Heart left ventricle (tissue), 13 donors: Measurements from ENCODE around the gene NT5C3B.
"Not testable (repeated sequence)": the region's sequence is repeated elsewhere in the genome, so short reads cannot be mapped to it uniquely, and the experiment has no call there.

Experiments
- POLR2A ChIP-seq, 2 donors: fragments of 450-650 bp; IDR thresholded peaks; one replicate each; pipeline ENCODE4 v1.6.1; 2017; ENCODE audit warnings: antibody characterized with exemption in 2 of 2, mild to moderate bottlenecking in 2 of 2, moderate library complexity in 2 of 2
- TF ChIP-seq, protein P1 (sequence below), 12 donors: fragments of 200-600 bp; sonication (generic) in 4 of 12; IDR thresholded peaks; one replicate each; pipeline versions ENCODE4 v1.5.0 to v1.8.0; 2018 to 2022; ENCODE audit warnings: antibody characterized with exemption in 12 of 12, mild to moderate bottlenecking in 5 of 12
- donor health status: ischemic (EF 13 %, LVEDD 7.1; RV severe dilation, severe dysfunction).
- donor health status: DM: no; HTN: yes; CAD: no.
- donor health status: DM: no; HTN: no; CAD: no.
- donor health status: ischemic (EF 25% LVEDD 6.9; RV normal size, moderate dysfunction).
- donor health status: ischemic (EF 25% LVEDD 5.7; RV mildly dilated, moderate dysfunction).
- donor health status: ischemic (EF 35%, LVEDD 5.7; RV mildly dilated, moderate dysfunction).
- donor health status: nonischemic (EF 11% LVEDD 7.7; RV severe dilation, severe dysfunction).
- donor health status: DM: yes; HTN: yes; CAD: no.
- donor health status: PGD.
- donor health status: ischemic (EF 29% LVEDD 5.4; RV normal size, mild dysfunction).
- donor health status: nonischemic (EF 23%, LVEDD 6.1; RV moderate dilation, normal function).

DNA sequence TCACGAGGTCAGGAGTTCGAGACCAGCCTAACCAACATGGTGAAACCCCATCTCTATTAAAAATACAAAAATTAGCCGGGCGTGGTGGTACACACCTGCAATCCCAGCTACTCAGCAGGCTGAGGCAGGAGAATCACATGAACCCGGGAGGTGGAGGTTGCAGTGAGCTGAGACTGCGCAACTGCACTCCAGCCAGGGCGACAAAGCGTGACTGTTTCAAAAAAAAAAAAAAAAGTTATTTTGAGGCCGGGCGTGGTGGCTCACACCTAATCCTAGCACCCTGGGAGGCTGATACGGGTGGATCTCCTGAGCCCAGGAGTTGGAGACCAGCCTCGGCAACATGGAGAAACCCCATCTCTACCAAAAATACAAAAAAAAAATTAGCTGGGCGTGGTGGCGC lies 15.3 kb upstream of the NT5C3B start:
- TF ChIP-seq POLR2A (IDR thresholded peaks at IDR 0.05): not testable (repeated sequence)
- TF ChIP-seq, protein P1, sequence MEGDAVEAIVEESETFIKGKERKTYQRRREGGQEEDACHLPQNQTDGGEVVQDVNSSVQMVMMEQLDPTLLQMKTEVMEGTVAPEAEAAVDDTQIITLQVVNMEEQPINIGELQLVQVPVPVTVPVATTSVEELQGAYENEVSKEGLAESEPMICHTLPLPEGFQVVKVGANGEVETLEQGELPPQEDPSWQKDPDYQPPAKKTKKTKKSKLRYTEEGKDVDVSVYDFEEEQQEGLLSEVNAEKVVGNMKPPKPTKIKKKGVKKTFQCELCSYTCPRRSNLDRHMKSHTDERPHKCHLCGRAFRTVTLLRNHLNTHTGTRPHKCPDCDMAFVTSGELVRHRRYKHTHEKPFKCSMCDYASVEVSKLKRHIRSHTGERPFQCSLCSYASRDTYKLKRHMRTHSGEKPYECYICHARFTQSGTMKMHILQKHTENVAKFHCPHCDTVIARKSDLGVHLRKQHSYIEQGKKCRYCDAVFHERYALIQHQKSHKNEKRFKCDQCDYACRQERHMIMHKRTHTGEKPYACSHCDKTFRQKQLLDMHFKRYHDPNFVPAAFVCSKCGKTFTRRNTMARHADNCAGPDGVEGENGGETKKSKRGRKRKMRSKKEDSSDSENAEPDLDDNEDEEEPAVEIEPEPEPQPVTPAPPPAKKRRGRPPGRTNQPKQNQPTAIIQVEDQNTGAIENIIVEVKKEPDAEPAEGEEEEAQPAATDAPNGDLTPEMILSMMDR (IDR thresholded peaks at IDR 0.05): not testable (repeated sequence)
